Loucy (cell line): ENCODE measurements around the gene CDKN2B-AS1.

ENCODE experiments used
- CTCF ChIP-seq: fragments of 200-600 bp; sonication (generic); conservative IDR thresholded peaks from 2 replicates; pipeline ENCODE4 v1.5.1; 2014; ENCODE audit warnings: mild to moderate bottlenecking, antibody characterized with exemption, low read length
- EZH2phosphoT487 ChIP-seq: fragments of 200-600 bp; IDR thresholded peaks from 2 replicates; pipeline ENCODE4 v1.6.1; 2018; ENCODE audit warnings: antibody characterized with exemption, mild to moderate bottlenecking, moderate library complexity, borderline replicate concordance

- TF ChIP-seq CTCF (no peak), EZH2phosphoT487 (no peak)
These were observed 3.4 kb downstream of the CDKN2B-AS1 start for GRCh38 chr9:21998026-21998425.
